WTC11 (cell line): ENCODE data around the gene ARMH1. TPM values are rescaled to one million over a fixed set of nuclear protein-coding genes. Genes with fewer than 3 reads are reported as not detected.

ENCODE experiments used
- ATAC-seq: fragments of 200-7000 bp; cut with Tn5 transposase; 2 replicates; pipeline ENCODE4 v1.10.0; 2021; ENCODE audit warnings: mild to moderate bottlenecking, moderate library complexity
- CTCF ChIA-PET: fragments of 300-600 bp; sonication (Branson Sonifier 250); formaldehyde crosslinking; loops from one replicate; lab custom pipeline; 2021; ENCODE audit warnings: antibody characterized with exemption; lab: Charles Lee
- POLR2A ChIA-PET: fragments of 350-600 bp; sonication (Branson Sonifier 250); formaldehyde crosslinking; loops from one replicate; lab custom pipeline; 2021; ENCODE audit warnings: antibody characterized with exemption; lab: Charles Lee
- DNase-seq: peaks from one replicate; pipeline ENCODE4 v3.0.0; 2021; ENCODE audit warnings: low spot score
- H3K27ac Mint-ChIP-seq: 2 replicates; pipeline ENCODE4 v1.8.0; 2021; ENCODE audit warnings: mixed read lengths
- H3K27me3 Mint-ChIP-seq: 2 replicates; pipeline ENCODE4 v1.8.0; 2021; ENCODE audit warnings: low read depth, mild to moderate bottlenecking, moderate library complexity, mixed read lengths
- H3K36me3 Mint-ChIP-seq: 2 replicates; pipeline ENCODE4 v1.8.0; 2021; ENCODE audit warnings: mixed read lengths
- H3K4me1 Mint-ChIP-seq: 2 replicates; pipeline ENCODE4 v1.8.0; 2022; ENCODE audit warnings: mixed read lengths
- H3K4me3 Mint-ChIP-seq: 2 replicates; pipeline ENCODE4 v1.8.0; 2021; ENCODE audit warnings: mild to moderate bottlenecking, moderate library complexity, mixed read lengths
- H3K9me3 Mint-ChIP-seq: 2 replicates; pipeline ENCODE4 v1.8.0; 2021; ENCODE audit warnings: mixed read lengths
- ARID4B ChIP-seq: sonication (generic); formaldehyde crosslinking; IDR thresholded peaks from 2 replicates; pipeline ENCODE4 v1.8.0; 2023; ENCODE audit warnings: missing genetic modification reagents, mild to moderate bottlenecking, borderline replicate concordance
- CREB1 ChIP-seq: sonication (generic); formaldehyde crosslinking; IDR thresholded peaks from 2 replicates; pipeline ENCODE4 v1.8.0; 2023; ENCODE audit warnings: mild to moderate bottlenecking, missing genetic modification reagents
- CREM ChIP-seq: sonication (generic); formaldehyde crosslinking; IDR thresholded peaks from 2 replicates; pipeline ENCODE4 v1.8.1; 2022; ENCODE audit warnings: mild to moderate bottlenecking, missing genetic modification reagents, moderate library complexity
- E2F4 ChIP-seq: sonication (generic); formaldehyde crosslinking; IDR thresholded peaks from 2 replicates; pipeline ENCODE4 v1.8.1; 2022; ENCODE audit warnings: low read depth, mild to moderate bottlenecking, moderate library complexity, missing genetic modification reagents, borderline replicate concordance
- MXD4 ChIP-seq: fragments of 250-450 bp; sonication (Bioruptor Pico); IDR thresholded peaks from 2 replicates; pipeline ENCODE4 v1.8.0; 2021; ENCODE audit warnings: mild to moderate bottlenecking, moderate library complexity, borderline replicate concordance
- MYBL2 ChIP-seq: sonication (generic); formaldehyde crosslinking; IDR thresholded peaks from 2 replicates; pipeline ENCODE4 v1.8.1; 2023; ENCODE audit warnings: mild to moderate bottlenecking, moderate library complexity, missing genetic modification reagents
- NR3C1 ChIP-seq: sonication (generic); formaldehyde crosslinking; conservative IDR thresholded peaks from 2 replicates; pipeline ENCODE4 v1.8.1; 2023; ENCODE audit warnings: low read depth, mild to moderate bottlenecking, missing genetic modification reagents
- PREB ChIP-seq: sonication (generic); formaldehyde crosslinking; IDR thresholded peaks from 2 replicates; pipeline ENCODE4 v1.8.1; 2022; ENCODE audit warnings: mild to moderate bottlenecking, missing genetic modification reagents, moderate library complexity, borderline replicate concordance
- TP53 ChIP-seq: sonication (generic); formaldehyde crosslinking; IDR thresholded peaks from 2 replicates; pipeline ENCODE4 v1.8.1; 2023; ENCODE audit warnings: mild to moderate bottlenecking, missing genetic modification reagents
- USF2 ChIP-seq: sonication (generic); formaldehyde crosslinking; IDR thresholded peaks from 2 replicates; pipeline ENCODE4 v1.8.1; 2023; ENCODE audit warnings: mild to moderate bottlenecking, missing genetic modification reagents, moderate library complexity
- ZBTB21 ChIP-seq: sonication (generic); formaldehyde crosslinking; IDR thresholded peaks from 2 replicates; pipeline ENCODE4 v1.8.1; 2023; ENCODE audit warnings: mild to moderate bottlenecking, missing genetic modification reagents, borderline replicate concordance
- ZNF232 ChIP-seq: sonication (generic); formaldehyde crosslinking; IDR thresholded peaks from 2 replicates; pipeline ENCODE4 v1.8.0; 2022; ENCODE audit warnings: mild to moderate bottlenecking, missing genetic modification reagents
- ZNF263 ChIP-seq: sonication (generic); formaldehyde crosslinking; IDR thresholded peaks from 2 replicates; pipeline ENCODE4 v1.8.1; 2022; ENCODE audit warnings: low read depth, mild to moderate bottlenecking, moderate library complexity, missing genetic modification reagents
- ZNF281 ChIP-seq: sonication (generic); formaldehyde crosslinking; IDR thresholded peaks from 2 replicates; pipeline ENCODE4 v1.8.0; 2023; ENCODE audit warnings: mild to moderate bottlenecking, missing genetic modification reagents
- ZNF396 ChIP-seq: fragments of 250-450 bp; sonication (Bioruptor Pico); IDR thresholded peaks from 2 replicates; pipeline ENCODE4 v1.8.0; 2021; ENCODE audit warnings: mild to moderate bottlenecking, moderate library complexity, borderline replicate concordance
- ZNF416 ChIP-seq: fragments of 250-450 bp; sonication (Bioruptor Pico); IDR thresholded peaks from 2 replicates; pipeline ENCODE4 v1.9.0; 2021; ENCODE audit warnings: mild to moderate bottlenecking, inconsistent platforms
- ZNF425 ChIP-seq: fragments of 250-450 bp; sonication (Bioruptor Pico); conservative IDR thresholded peaks from 2 replicates; pipeline ENCODE4 v1.9.0; 2021; ENCODE audit warnings: mild to moderate bottlenecking
- ZNF512 ChIP-seq: sonication (generic); formaldehyde crosslinking; IDR thresholded peaks from 2 replicates; pipeline ENCODE4 v1.8.1; 2022; ENCODE audit warnings: missing genetic modification reagents, borderline replicate concordance
- total RNA-seq: library from RNA; stranded (reverse); gene quantifications from 3 replicates; pipeline ENCODE4 v1.2.3, GENCODE V29; 2021

ARMH1 gene
- total RNA-seq, 1 experiment from 2014 or later: 0.74 TPM

- no peak for TF ChIP-seq E2F4
- no peak for TF ChIP-seq USF2 (CRISPR knock-in tag)
- no peak for TF ChIP-seq ZNF396 (CRISPR knock-in tag)
- no peak for TF ChIP-seq MXD4
- no peak for TF ChIP-seq CREB1 (CRISPR knock-in tag)
- TF ChIP-seq ZNF416 (CRISPR knock-in tag): no peak
- no peak for TF ChIP-seq ZNF512
- no peak for TF ChIP-seq ZNF425 (CRISPR knock-in tag)
- TF ChIP-seq ZBTB21 (CRISPR knock-in tag): no peak
These were observed 37.6 kb upstream of the ARMH1 start (continued) for GRCh38 chr1:44636688-44637598.

- Mint-ChIP-seq H3K9me3 (no peaks in the 10 kb centered on the region), H3K4me1 (peaks cover 13% of the 10 kb centered on the region), H3K27me3 (no peaks in the 10 kb centered on the region), H3K4me3 (no peak overlapping the region), H3K36me3 (peaks cover 76% of the 10 kb centered on the region), H3K27ac (no peak overlapping the region)
- no peak for ATAC-seq
- no peak for DNase-seq
- ChIA-PET CTCF (interaction anchor here (6.9 kb wide), 1 partner anchor 14 kb away, joined by 42 read pairs; no protein-coding TSS in a partner anchor), POLR2A (no interaction called here)
- TF ChIP-seq ZNF281 (no peak), USF2 (CRISPR knock-in tag) (no peak), CREM (CRISPR knock-in tag) (no peak), ZNF263 (no peak), NR3C1 (no peak), ARID4B (no peak), MYBL2 (CRISPR knock-in tag) (no peak), ZNF232 (CRISPR knock-in tag) (no peak), PREB (no peak), TP53 (CRISPR knock-in tag) (no peak)
These were observed 36.7 kb upstream of the ARMH1 start for GRCh38 chr1:44637702-44638411.
